ENCODE results near the gene CHD3.

DNA sequence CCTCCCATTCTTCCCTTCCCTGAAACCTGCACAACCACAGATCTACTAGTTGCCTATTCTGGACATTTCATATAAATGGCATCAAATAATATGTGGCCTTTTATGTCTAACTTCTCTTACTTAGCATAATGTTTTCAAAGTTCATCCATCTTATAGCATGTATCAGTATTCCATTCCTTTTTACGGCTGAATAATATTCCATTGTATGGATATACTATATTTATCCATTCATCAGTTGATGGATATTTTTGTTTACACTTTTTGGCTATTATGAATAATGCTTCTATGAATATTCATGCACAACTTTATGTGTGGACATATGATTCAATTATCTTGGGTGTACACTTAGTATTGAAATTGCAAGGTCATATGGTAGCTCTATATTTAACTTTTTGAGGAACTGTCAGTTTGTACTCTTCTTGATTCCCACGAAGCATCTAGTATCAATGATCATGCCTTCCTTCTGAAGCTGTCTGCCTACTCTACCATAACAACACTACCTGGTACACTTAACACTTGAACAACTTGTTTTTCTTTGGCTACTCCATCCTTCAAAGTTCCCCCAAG is 12.7 kb upstream of the CHD3 start:
- TF ChIP-seq, protein P1, sequence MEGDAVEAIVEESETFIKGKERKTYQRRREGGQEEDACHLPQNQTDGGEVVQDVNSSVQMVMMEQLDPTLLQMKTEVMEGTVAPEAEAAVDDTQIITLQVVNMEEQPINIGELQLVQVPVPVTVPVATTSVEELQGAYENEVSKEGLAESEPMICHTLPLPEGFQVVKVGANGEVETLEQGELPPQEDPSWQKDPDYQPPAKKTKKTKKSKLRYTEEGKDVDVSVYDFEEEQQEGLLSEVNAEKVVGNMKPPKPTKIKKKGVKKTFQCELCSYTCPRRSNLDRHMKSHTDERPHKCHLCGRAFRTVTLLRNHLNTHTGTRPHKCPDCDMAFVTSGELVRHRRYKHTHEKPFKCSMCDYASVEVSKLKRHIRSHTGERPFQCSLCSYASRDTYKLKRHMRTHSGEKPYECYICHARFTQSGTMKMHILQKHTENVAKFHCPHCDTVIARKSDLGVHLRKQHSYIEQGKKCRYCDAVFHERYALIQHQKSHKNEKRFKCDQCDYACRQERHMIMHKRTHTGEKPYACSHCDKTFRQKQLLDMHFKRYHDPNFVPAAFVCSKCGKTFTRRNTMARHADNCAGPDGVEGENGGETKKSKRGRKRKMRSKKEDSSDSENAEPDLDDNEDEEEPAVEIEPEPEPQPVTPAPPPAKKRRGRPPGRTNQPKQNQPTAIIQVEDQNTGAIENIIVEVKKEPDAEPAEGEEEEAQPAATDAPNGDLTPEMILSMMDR (IDR thresholded peaks at IDR 0.05; ENCODE audit: insufficient read depth, low read length): no peak
- TF ChIP-seq POLR2AphosphoS5 (IDR thresholded peaks at IDR 0.05; ENCODE audit: low read depth) (no peak), SPI1 (IDR thresholded peaks at IDR 0.05; ENCODE audit: borderline replicate concordance, low read depth) (no peak)
- TF ChIP-seq, protein P2, sequence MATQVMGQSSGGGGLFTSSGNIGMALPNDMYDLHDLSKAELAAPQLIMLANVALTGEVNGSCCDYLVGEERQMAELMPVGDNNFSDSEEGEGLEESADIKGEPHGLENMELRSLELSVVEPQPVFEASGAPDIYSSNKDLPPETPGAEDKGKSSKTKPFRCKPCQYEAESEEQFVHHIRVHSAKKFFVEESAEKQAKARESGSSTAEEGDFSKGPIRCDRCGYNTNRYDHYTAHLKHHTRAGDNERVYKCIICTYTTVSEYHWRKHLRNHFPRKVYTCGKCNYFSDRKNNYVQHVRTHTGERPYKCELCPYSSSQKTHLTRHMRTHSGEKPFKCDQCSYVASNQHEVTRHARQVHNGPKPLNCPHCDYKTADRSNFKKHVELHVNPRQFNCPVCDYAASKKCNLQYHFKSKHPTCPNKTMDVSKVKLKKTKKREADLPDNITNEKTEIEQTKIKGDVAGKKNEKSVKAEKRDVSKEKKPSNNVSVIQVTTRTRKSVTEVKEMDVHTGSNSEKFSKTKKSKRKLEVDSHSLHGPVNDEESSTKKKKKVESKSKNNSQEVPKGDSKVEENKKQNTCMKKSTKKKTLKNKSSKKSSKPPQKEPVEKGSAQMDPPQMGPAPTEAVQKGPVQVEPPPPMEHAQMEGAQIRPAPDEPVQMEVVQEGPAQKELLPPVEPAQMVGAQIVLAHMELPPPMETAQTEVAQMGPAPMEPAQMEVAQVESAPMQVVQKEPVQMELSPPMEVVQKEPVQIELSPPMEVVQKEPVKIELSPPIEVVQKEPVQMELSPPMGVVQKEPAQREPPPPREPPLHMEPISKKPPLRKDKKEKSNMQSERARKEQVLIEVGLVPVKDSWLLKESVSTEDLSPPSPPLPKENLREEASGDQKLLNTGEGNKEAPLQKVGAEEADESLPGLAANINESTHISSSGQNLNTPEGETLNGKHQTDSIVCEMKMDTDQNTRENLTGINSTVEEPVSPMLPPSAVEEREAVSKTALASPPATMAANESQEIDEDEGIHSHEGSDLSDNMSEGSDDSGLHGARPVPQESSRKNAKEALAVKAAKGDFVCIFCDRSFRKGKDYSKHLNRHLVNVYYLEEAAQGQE (IDR thresholded peaks at IDR 0.05; ENCODE audit: insufficient replicate concordance, low read depth): no peak

Data from HL-60 (cell line).